CD14-positive monocyte (primary cell): ENCODE results near the gene TCP11. TPM values are rescaled to one million over a fixed set of nuclear protein-coding genes. Genes with fewer than 3 reads are reported as not detected.

Experiments used
- DNase-seq, 3 donors: peaks; one replicate each; pipeline ENCODE4 v3.0.0-alpha.2; 2011 to 2022
- H2AFZ ChIP-seq: 2 replicates; pipeline ENCODE4 v1.6.0; 2012; ENCODE audit warnings: mild to moderate bottlenecking, low read depth, low read length, inconsistent platforms; ENCODE audit not compliant: insufficient read depth, poor library complexity, severe bottlenecking
- H3K27ac ChIP-seq, 2 donors: 1 replicate in 1 of 2; 2 replicates in 1 of 2; pipeline ENCODE4 v1.5.1; 2012 to 2013; ENCODE audit warnings: low read length in 2 of 2, control low read depth in 1 of 2, inconsistent platforms in 1 of 2, low read depth in 1 of 2, mild to moderate bottlenecking in 1 of 2
- H3K27me3 ChIP-seq, 2 donors: one replicate each; pipeline versions ENCODE4 v1.6.0 to v1.6.1; 2011 to 2013; ENCODE audit warnings: low read length in 2 of 2; ENCODE audit not compliant: control insufficient read depth in 2 of 2, insufficient read depth in 2 of 2
- H3K36me3 ChIP-seq, 2 donors: replicated peaks in 1 of 2; 1 replicate in 1 of 2; 2 replicates in 1 of 2; pipeline versions ENCODE4 v1.5.1 to v1.6.1; 2012 to 2013; ENCODE audit warnings: low read length in 2 of 2, control low read depth in 1 of 2, inconsistent platforms in 1 of 2, mild to moderate bottlenecking in 1 of 2; ENCODE audit not compliant: insufficient read depth in 2 of 2, control insufficient read depth in 1 of 2
- H3K4me1 ChIP-seq, 2 donors: 1 replicate in 1 of 2; 2 replicates in 1 of 2; pipeline versions ENCODE4 v1.5.1 to v1.6.1; 2012 to 2013; ENCODE audit warnings: low read length in 2 of 2, control low read depth in 1 of 2, inconsistent platforms in 1 of 2, mild to moderate bottlenecking in 1 of 2, moderate library complexity in 1 of 2; ENCODE audit not compliant: insufficient read depth in 2 of 2, control insufficient read depth in 1 of 2
- H3K4me2 ChIP-seq: replicated peaks from 2 replicates; pipeline ENCODE3; 2012; ENCODE audit warnings: low read length, moderate library complexity, mild to moderate bottlenecking; ENCODE audit not compliant: poor library complexity, severe bottlenecking; ENCODE audit errors: extremely low read depth
- H3K4me3 ChIP-seq, 3 experiments: fragments of 200-600 bp in 1 of 3; sonication (generic) in 1 of 3; replicated peaks in 1 of 3; 1 replicate in 2 of 3; 2 replicates in 1 of 3; pipeline ENCODE4 v1.5.1; 2011 to 2013; ENCODE audit warnings: low read length in 3 of 3, mild to moderate bottlenecking in 3 of 3, control low read depth in 2 of 3, low read depth in 2 of 3, inconsistent platforms in 1 of 3, moderate library complexity in 1 of 3
- H3K79me2 ChIP-seq: 2 replicates; pipeline ENCODE4 v1.6.0; 2012; ENCODE audit warnings: mild to moderate bottlenecking, control low read depth, inconsistent platforms, low read length, moderate library complexity; ENCODE audit not compliant: insufficient read depth
- H3K9ac ChIP-seq: 2 replicates; pipeline ENCODE4 v1.6.0; 2017; ENCODE audit warnings: low read length, mild to moderate bottlenecking; ENCODE audit not compliant: insufficient read depth, poor library complexity, severe bottlenecking
- H3K9me3 ChIP-seq, 2 donors: replicated peaks in 1 of 2; 1 replicate in 1 of 2; 2 replicates in 1 of 2; pipeline versions ENCODE4 v1.5.1 to v1.6.1; 2012 to 2013; ENCODE audit warnings: low read length in 2 of 2, control low read depth in 1 of 2; ENCODE audit not compliant: control insufficient read depth in 1 of 2, insufficient read depth in 1 of 2
- H4K20me1 ChIP-seq: 2 replicates; pipeline ENCODE4 v1.6.0; 2012; ENCODE audit warnings: mild to moderate bottlenecking, low read length, control low read depth, moderate library complexity; ENCODE audit not compliant: insufficient read depth
- H3K27ac Mint-ChIP-seq, 7 donors: one replicate each; pipeline ENCODE4 v1.8.0; 2020; ENCODE audit warnings: mild to moderate bottlenecking in 7 of 7, mixed read lengths in 7 of 7, moderate library complexity in 6 of 7, inconsistent platforms in 2 of 7
- H3K27me3 Mint-ChIP-seq, 3 donors: one replicate each; pipeline ENCODE4 v1.8.0; 2021 to 2022; ENCODE audit warnings: low read depth in 3 of 3, mild to moderate bottlenecking in 3 of 3, mixed read lengths in 3 of 3, moderate library complexity in 3 of 3, inconsistent platforms in 1 of 3
- H3K36me3 Mint-ChIP-seq, 2 donors: one replicate each; pipeline ENCODE4 v1.8.0; 2020; ENCODE audit warnings: mixed read lengths in 2 of 2, inconsistent platforms in 1 of 2, mild to moderate bottlenecking in 1 of 2
- H3K4me1 Mint-ChIP-seq: one replicate; pipeline ENCODE4 v1.8.0; 2020; ENCODE audit warnings: mild to moderate bottlenecking, mixed read lengths
- H3K4me3 Mint-ChIP-seq, 2 donors: one replicate each; pipeline ENCODE4 v1.8.0; 2020; ENCODE audit warnings: mild to moderate bottlenecking in 2 of 2, mixed read lengths in 2 of 2, moderate library complexity in 1 of 2
- H3K9me3 Mint-ChIP-seq, 7 donors: one replicate each; pipeline ENCODE4 v1.8.0; 2020 to 2022; ENCODE audit warnings: mixed read lengths in 7 of 7, mild to moderate bottlenecking in 6 of 7, moderate library complexity in 6 of 7, inconsistent platforms in 2 of 7
- CTCF ChIP-seq: fragments of 200-600 bp; IDR thresholded peaks from one replicate; pipeline ENCODE4 v1.8.0; 2022; ENCODE audit warnings: antibody characterized with exemption, mild to moderate bottlenecking
- WGBS: methylation state at CpG from one replicate; pipeline ENCODE4 v1.1.5; 2013; ENCODE audit warnings: missing lambda C conversion rate; ENCODE audit not compliant: insufficient coverage; 5-methylcytosine and 5-hydroxymethylcytosine counted together
- intact Hi-C, 2 donors: fragments of 100-400 bp; cut with micrococcal nuclease; formaldehyde crosslinking; loops; one replicate each; pipeline versions ENCODE4 v1.15.0 to v1.15.1; 2023
- polyA plus RNA-seq, 3 donors: library from polyadenylated mRNA; depleted of rRNA in 1 of 3; unstranded in 2 of 3; stranded (reverse) in 1 of 3; fragments of 300-500 nt in 2 of 3; fragments of >200 nt in 1 of 3; fragmentation: Illumina TruSeq in 2 of 3; gene quantifications; 1 replicate in 2 of 3; 2 replicates in 1 of 3; pipeline ENCODE4 v1.2.3, GENCODE V29; 2012 to 2021

TCP11 gene
- polyA plus RNA-seq, 3 donors = not detected

- no peak for DNase-seq
- no peak for TF ChIP-seq CTCF
- Histone ChIP-seq H3K27ac (no peak overlapping the region), H3K4me1 (no peaks in the 10 kb centered on the region), H3K4me3 (no peak overlapping the region), H3K27me3 (no peaks in the 10 kb centered on the region), H3K4me2 (no peak overlapping the region), H2AFZ (no peak overlapping the region), H4K20me1 (no peaks in the 10 kb centered on the region), H3K36me3 (no peaks in the 10 kb centered on the region), H3K79me2 (no peaks in the 10 kb centered on the region), H3K9ac (no peak overlapping the region), H3K9me3 (no peaks in the 10 kb centered on the region)
- Mint-ChIP-seq H3K9me3 (peaks cover 0 to 7% (median 4%) of the 10 kb centered on the region in 7 donors), H3K4me3 (peak overlapping the region in 1 of 2 donors; percentile 28), H3K4me1 (no peaks in the 10 kb centered on the region), H3K27me3 (peaks cover 6 to 14% (median 9%) of the 10 kb centered on the region in 3 donors), H3K27ac (no peak overlapping the region), H3K36me3 (no peaks in the 10 kb centered on the region)
- 30% methylated on average over 3 of the region's 3 CpGs for WGBS
- intact Hi-C loops = no loop called here
These were observed 35.3 kb upstream of the TCP11 start for GRCh38 chr6:35176301-35177024.

DNA sequence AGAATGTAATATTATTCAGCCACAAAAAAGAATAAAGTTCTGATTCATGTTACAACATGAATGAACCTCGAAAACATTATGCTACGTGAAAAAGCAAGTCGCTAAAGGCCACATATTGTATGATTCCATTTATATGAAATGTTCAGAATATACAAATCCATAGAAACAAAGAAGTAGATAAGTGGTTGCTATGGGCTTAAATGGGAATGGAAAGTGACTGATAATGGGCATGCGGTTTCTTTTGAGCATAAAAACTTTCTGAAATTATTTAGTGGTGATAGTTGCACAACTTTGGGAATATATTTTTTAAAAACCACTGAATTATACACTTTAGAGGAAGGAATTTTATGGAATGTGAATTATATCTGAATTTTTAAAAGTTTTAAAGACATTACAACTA, 33.4 kb upstream of the TCP11 start:
- H3K4me3 Mint-ChIP-seq = no peak overlapping the region
- H3K4me2 ChIP-seq = no peak overlapping the region
- DNase-seq = no peak
- H3K27ac Mint-ChIP-seq = no peak overlapping the region
- no peak overlapping the region for H3K27ac ChIP-seq
- peaks cover 0 to 9% (median 5%) of the 10 kb centered on the region in 7 donors for H3K9me3 Mint-ChIP-seq
- H3K4me3 ChIP-seq = no peak overlapping the region
- TF ChIP-seq CTCF = no peak
- peaks cover 0 to 3% of the 10 kb centered on the region in 2 donors for H3K9me3 ChIP-seq
- no peaks in the 10 kb centered on the region for H3K36me3 ChIP-seq
- no CpG with 5 or more reads among the region's 4 CpGs for WGBS
- H3K4me1 ChIP-seq = no peaks in the 10 kb centered on the region
- no peak overlapping the region for H3K9ac ChIP-seq
- H3K4me1 Mint-ChIP-seq = no peaks in the 10 kb centered on the region
- no peaks in the 10 kb centered on the region for H3K27me3 ChIP-seq
- no peaks in the 10 kb centered on the region for H3K36me3 Mint-ChIP-seq
- H4K20me1 ChIP-seq = no peaks in the 10 kb centered on the region
- H2AFZ ChIP-seq = no peak overlapping the region
- no peaks in the 10 kb centered on the region for H3K79me2 ChIP-seq
- intact Hi-C loops = no loop called here
- H3K27me3 Mint-ChIP-seq = peaks cover 5 to 9% (median 9%) of the 10 kb centered on the region in 3 donors
